ENCODE measurements around the gene EDIL3.

Gene EDIL3

DNA sequence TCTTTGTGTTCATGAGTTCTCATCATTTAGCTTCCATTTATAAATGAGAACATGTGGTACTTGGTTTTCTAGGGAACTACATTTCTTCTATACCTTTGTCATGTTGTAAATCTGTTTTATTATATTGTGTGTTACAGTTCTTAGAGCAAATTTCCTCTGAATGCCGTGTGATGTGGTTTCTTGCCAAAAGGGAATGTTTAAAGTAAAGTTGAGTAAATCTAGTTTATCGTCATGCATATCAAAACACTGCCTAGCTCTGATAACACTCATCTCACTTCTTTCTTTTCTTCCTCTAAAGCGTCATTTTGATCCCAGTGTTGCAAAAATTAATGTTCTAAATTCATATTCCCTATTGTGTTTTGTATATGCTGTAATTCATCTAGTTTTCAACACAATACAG, 368.6 kb downstream of the EDIL3 start:
- Histone ChIP-seq H3K27me3 (replicated peaks; ENCODE audit: control insufficient read depth, insufficient read depth, low read length) (no peaks in the 10 kb centered on the region), H3K4me3 (replicated peaks; ENCODE audit: low read depth, low read length) (no peak overlapping the region), H3K36me3 (ENCODE audit: control insufficient read depth, insufficient read depth, low read length) (no peaks in the 10 kb centered on the region)
- TF ChIP-seq, protein P1, sequence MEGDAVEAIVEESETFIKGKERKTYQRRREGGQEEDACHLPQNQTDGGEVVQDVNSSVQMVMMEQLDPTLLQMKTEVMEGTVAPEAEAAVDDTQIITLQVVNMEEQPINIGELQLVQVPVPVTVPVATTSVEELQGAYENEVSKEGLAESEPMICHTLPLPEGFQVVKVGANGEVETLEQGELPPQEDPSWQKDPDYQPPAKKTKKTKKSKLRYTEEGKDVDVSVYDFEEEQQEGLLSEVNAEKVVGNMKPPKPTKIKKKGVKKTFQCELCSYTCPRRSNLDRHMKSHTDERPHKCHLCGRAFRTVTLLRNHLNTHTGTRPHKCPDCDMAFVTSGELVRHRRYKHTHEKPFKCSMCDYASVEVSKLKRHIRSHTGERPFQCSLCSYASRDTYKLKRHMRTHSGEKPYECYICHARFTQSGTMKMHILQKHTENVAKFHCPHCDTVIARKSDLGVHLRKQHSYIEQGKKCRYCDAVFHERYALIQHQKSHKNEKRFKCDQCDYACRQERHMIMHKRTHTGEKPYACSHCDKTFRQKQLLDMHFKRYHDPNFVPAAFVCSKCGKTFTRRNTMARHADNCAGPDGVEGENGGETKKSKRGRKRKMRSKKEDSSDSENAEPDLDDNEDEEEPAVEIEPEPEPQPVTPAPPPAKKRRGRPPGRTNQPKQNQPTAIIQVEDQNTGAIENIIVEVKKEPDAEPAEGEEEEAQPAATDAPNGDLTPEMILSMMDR (IDR thresholded peaks at IDR 0.05; ENCODE audit: insufficient read depth, low read length, poor library complexity, severe bottlenecking) = no peak
- DNase-seq (ENCODE audit: extremely low read depth, insufficient read length) = no peak

DNA sequence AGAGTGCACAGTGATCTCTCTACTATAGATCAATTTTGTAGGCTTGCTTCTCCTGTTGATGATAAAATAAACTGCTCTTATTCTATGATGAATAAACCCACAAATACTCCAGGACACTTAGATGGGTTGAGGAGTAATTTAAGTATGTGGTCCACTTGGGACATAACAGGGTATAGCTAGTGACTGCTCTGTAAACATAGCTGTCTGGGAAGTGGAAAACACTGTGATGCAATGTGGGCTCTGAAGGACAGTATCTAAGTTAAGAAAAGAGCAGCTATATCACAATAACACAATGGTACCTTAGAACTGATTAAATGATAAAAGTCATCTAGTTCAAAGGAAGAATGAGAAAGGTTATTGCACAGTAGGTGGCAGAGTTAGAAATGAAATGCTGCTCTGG, 369.7 kb downstream of the EDIL3 start:
- DNase-seq (ENCODE audit: extremely low read depth, insufficient read length) = no peak
- Histone ChIP-seq H3K27me3 (replicated peaks; ENCODE audit: control insufficient read depth, insufficient read depth, low read length) (peaks cover under 1% of the 10 kb centered on the region; the same call in 1 of the 2 replicates), H3K36me3 (ENCODE audit: control insufficient read depth, insufficient read depth, low read length) (no peaks in the 10 kb centered on the region), H3K4me3 (replicated peaks; ENCODE audit: low read depth, low read length) (no peak overlapping the region)
- TF ChIP-seq, protein P1 (IDR thresholded peaks at IDR 0.05; ENCODE audit: insufficient read depth, low read length, poor library complexity, severe bottlenecking) = no peak

DNA sequence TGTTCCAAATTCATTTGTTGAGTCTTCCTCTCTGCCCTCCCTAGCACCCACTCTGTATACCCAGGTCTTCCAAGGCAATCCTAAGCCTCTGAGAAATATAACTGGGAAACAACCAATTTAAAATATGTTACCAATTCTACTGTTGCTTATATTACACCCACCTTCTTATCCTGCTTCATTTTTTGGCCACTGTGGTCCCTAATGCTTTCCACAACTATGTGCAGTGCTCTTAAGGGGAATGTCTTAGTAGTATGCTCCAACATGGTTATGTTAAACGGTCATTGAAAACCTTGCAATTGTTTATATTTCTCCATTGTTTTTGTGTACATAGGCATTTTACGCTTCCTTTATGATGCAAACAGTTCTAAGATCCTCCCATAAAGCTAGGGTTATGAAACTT, 390.9 kb downstream of the EDIL3 start:
- no peak overlapping the region for H3K4me3 ChIP-seq (replicated peaks; ENCODE audit: low read depth, low read length)
- TF ChIP-seq, protein P1 (IDR thresholded peaks at IDR 0.05; ENCODE audit: insufficient read depth, low read length, poor library complexity, severe bottlenecking) = no peak
- no peak for DNase-seq (ENCODE audit: extremely low read depth, insufficient read length)
- H3K36me3 ChIP-seq (ENCODE audit: control insufficient read depth, insufficient read depth, low read length) = no peaks in the 10 kb centered on the region
- H3K27me3 ChIP-seq (replicated peaks; ENCODE audit: control insufficient read depth, insufficient read depth, low read length) = no peaks in the 10 kb centered on the region

DNA sequence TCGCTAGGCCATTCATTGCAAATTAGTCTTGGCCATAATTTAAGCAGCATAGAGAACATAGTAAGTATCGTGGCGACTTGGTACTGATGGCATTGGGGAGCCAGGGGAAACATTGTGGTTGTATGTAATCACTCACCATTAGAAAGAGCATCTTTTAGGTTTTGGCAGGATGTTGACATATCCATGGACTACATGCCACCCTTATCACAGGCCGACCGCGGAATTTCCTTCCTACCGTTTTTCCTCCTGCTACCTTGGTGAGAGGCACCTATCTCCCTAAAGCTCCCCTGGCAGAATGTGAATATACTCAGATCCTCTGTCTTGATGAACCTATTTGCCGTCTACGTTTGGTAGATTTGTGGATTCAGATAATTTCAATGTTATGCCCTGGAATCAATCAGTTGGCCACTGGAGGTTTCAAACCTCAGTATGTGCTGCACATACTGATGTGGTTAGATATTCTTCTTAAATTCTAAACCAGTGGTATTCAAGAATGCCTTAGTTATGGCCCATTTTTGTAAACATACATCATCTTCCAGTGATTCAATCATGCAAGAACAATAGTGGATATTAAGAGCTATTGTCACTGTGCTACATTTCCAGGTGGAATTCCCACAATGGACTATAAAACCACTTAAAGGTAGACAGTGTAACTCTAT, 393.0 kb downstream of the EDIL3 start:
- TF ChIP-seq, protein P1 (IDR thresholded peaks at IDR 0.05; ENCODE audit: insufficient read depth, low read length, poor library complexity, severe bottlenecking) = no peak
- Histone ChIP-seq H3K4me3 (replicated peaks; ENCODE audit: low read depth, low read length) (no peak overlapping the region), H3K36me3 (ENCODE audit: control insufficient read depth, insufficient read depth, low read length) (no peaks in the 10 kb centered on the region), H3K27me3 (replicated peaks; ENCODE audit: control insufficient read depth, insufficient read depth, low read length) (no peaks in the 10 kb centered on the region)
- no peak for DNase-seq (ENCODE audit: extremely low read depth, insufficient read length)

DNA sequence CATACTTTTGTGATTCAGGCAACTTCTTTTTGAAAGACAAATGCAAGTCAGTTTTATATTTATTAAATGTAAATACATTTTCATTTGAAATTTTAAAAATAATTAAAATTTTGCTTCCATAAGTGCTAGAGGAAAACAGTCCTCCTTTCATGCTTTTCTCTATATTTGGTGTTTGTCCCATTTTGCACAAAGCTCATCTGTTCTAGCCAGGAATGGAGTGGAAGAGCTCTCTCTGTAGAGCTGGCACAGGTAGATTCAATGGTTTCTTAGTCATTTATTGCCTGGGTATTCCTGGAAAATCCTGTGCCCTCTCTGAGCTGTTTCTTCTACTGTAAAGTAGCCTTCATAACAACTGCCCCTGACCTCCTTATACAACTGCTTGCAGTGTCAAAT, 396.4 kb downstream of the EDIL3 start:
- TF ChIP-seq, protein P1 (IDR thresholded peaks at IDR 0.05; ENCODE audit: insufficient read depth, low read length, poor library complexity, severe bottlenecking) = no peak
- H3K4me3 ChIP-seq (replicated peaks; ENCODE audit: low read depth, low read length) = no peak overlapping the region
- DNase-seq (ENCODE audit: extremely low read depth, insufficient read length) = no peak
- no peaks in the 10 kb centered on the region for H3K36me3 ChIP-seq (ENCODE audit: control insufficient read depth, insufficient read depth, low read length)
- H3K27me3 ChIP-seq (replicated peaks; ENCODE audit: control insufficient read depth, insufficient read depth, low read length) = no peaks in the 10 kb centered on the region

Measured in GM06990 (cell line).